Astrocyte (in vitro differentiated cells and primary cell): ENCODE data around the gene PNPLA7.
"Not testable (repeated sequence)": the region's sequence is repeated elsewhere in the genome, so short reads cannot be mapped to it uniquely, and the experiment has no call there.

Source experiments
- EZH2 ChIP-seq: IDR thresholded peaks from 2 replicates; pipeline ENCODE4 v1.6.1; 2012; ENCODE audit warnings: mild to moderate bottlenecking, low read length, inconsistent platforms; ENCODE audit not compliant: insufficient read depth
- TF ChIP-seq, protein P1 (sequence below): IDR thresholded peaks from 2 replicates; pipeline ENCODE4 v1.5.1; 2011; ENCODE audit warnings: low read depth, mild to moderate bottlenecking, inconsistent platforms, low read length, moderate library complexity; ENCODE audit not compliant: insufficient read depth

DNA sequence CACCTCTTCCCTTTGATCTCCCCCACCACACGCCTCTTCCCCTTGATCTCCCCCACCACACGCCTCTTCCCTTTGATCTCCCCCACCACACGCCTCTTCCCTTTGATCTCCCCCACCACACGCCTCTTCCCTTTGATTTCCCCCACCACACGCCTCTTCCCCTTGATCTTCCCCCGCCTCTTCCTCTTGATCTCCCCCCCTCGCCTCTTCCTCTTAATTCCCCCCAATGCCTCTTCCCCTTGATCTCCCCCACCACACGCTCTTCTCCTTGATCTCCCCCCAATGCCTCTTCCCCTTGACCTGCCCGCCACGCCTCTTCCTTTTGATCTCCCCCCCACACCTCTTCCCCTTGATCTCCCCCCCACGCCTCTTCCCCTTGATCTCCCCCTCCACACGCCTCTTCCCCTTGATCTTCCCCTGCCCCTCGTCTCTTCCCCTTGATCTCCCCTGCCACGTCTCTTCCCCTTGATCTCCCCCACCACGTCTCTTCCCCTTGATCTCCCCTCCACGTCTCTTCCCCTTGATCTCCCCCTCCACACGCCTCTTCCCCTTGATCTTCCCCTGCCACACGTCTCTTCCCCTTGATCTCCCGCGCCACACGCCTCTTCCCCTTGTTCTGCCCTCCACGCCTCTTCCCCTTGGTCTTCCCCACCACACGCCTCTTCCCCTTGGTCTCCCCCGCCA is 99.5 kb downstream of the PNPLA7 start:
- not testable (repeated sequence) for TF ChIP-seq EZH2
- TF ChIP-seq, protein P1, sequence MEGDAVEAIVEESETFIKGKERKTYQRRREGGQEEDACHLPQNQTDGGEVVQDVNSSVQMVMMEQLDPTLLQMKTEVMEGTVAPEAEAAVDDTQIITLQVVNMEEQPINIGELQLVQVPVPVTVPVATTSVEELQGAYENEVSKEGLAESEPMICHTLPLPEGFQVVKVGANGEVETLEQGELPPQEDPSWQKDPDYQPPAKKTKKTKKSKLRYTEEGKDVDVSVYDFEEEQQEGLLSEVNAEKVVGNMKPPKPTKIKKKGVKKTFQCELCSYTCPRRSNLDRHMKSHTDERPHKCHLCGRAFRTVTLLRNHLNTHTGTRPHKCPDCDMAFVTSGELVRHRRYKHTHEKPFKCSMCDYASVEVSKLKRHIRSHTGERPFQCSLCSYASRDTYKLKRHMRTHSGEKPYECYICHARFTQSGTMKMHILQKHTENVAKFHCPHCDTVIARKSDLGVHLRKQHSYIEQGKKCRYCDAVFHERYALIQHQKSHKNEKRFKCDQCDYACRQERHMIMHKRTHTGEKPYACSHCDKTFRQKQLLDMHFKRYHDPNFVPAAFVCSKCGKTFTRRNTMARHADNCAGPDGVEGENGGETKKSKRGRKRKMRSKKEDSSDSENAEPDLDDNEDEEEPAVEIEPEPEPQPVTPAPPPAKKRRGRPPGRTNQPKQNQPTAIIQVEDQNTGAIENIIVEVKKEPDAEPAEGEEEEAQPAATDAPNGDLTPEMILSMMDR, result not testable (repeated sequence)
